Keratinocyte (primary cell): Measurements from ENCODE around the gene EEF1G. TPM values are rescaled to one million over a fixed set of nuclear protein-coding genes. Genes with fewer than 3 reads are reported as not detected.
A peak's percentile ranks its signal among the peaks of the same experiment; 100 is the strongest.

Experiments used
- DNase-seq: peaks from one replicate; pipeline ENCODE4 v3.0.0-alpha.2; 2011; ENCODE audit warnings: low read depth, missing footprints, low spot score
- FAIRE-seq: peaks from 2 replicates; lab custom pipeline; 2011; peaks lifted over from hg19 to GRCh38; lab: Jason Lieb, UNC
- H2AFZ ChIP-seq: 2 replicates; pipeline ENCODE4 v1.6.0; 2012; ENCODE audit warnings: low read length, control low read depth, inconsistent platforms; ENCODE audit not compliant: control insufficient read depth
- H3K27ac ChIP-seq: 2 replicates; pipeline ENCODE4 v1.5.1; 2011; ENCODE audit warnings: low read length; ENCODE audit not compliant: control insufficient read depth, insufficient read depth
- H3K27me3 ChIP-seq: 3 replicates; pipeline ENCODE4 v1.6.0; 2011; ENCODE audit warnings: low read length; ENCODE audit not compliant: control insufficient read depth, insufficient read depth; ENCODE audit errors: extremely low read depth
- H3K36me3 ChIP-seq, 2 experiments: 2 replicates in 1 of 2; 3 replicates in 1 of 2; pipeline ENCODE4 v1.5.1; 2011; ENCODE audit warnings: low read length in 2 of 2, mild to moderate bottlenecking in 1 of 2; ENCODE audit not compliant: control insufficient read depth in 2 of 2, insufficient read depth in 2 of 2; ENCODE audit errors: extremely low read depth in 1 of 2
- H3K4me1 ChIP-seq: 3 replicates; pipeline ENCODE4 v1.5.1; 2011; ENCODE audit warnings: low read length; ENCODE audit not compliant: control insufficient read depth, insufficient read depth; ENCODE audit errors: extremely low read depth
- H3K4me2 ChIP-seq: 3 replicates; pipeline ENCODE4 v1.6.0; 2011; ENCODE audit warnings: low read depth, low read length; ENCODE audit not compliant: control insufficient read depth, insufficient read depth; ENCODE audit errors: extremely low read depth
- H3K4me3 ChIP-seq, 3 experiments: fragments of 200-600 bp in 1 of 3; sonication (generic) in 1 of 3; 2 replicates in 2 of 3; 3 replicates in 1 of 3; pipeline ENCODE4 v1.5.1; 2011 to 2016; ENCODE audit warnings: low read length in 3 of 3, mild to moderate bottlenecking in 3 of 3, control low read depth in 2 of 3, inconsistent platforms in 1 of 3, low read depth in 1 of 3, mixed read lengths in 1 of 3, mixed run types in 1 of 3, moderate library complexity in 1 of 3; ENCODE audit not compliant: control insufficient read depth in 2 of 3, insufficient read depth in 2 of 3; ENCODE audit errors: extremely low read depth in 1 of 3
- H3K79me2 ChIP-seq: 2 replicates; pipeline ENCODE4 v1.6.0; 2012; ENCODE audit warnings: low read length; ENCODE audit not compliant: control insufficient read depth, insufficient read depth
- H3K9ac ChIP-seq: 3 replicates; pipeline ENCODE4 v1.6.0; 2011; ENCODE audit warnings: low read length; ENCODE audit not compliant: control insufficient read depth, insufficient read depth; ENCODE audit errors: extremely low read depth
- H3K9me1 ChIP-seq: 3 replicates; pipeline ENCODE4 v1.6.0; 2011; ENCODE audit warnings: low read length; ENCODE audit not compliant: control insufficient read depth, insufficient read depth; ENCODE audit errors: extremely low read depth
- H3K9me3 ChIP-seq: 2 replicates; pipeline ENCODE4 v1.5.1; 2012; ENCODE audit warnings: low read depth, low read length; ENCODE audit not compliant: control insufficient read depth
- H4K20me1 ChIP-seq: 3 replicates; pipeline ENCODE4 v1.6.0; 2011; ENCODE audit warnings: low read length; ENCODE audit not compliant: control insufficient read depth, insufficient read depth; ENCODE audit errors: extremely low read depth
- EZH2 ChIP-seq: IDR thresholded peaks from one replicate; pipeline ENCODE4 v1.6.1; 2012; ENCODE audit warnings: inconsistent platforms, mild to moderate bottlenecking, low read length, moderate library complexity
- dilution Hi-C: fragments of 300-500 bp; cut with MboI; formaldehyde crosslinking; loops from one replicate; pipeline ENCODE4 v1.7.0; 2020; ENCODE audit warnings: low sequenced_read_pairs; ENCODE audit not compliant: extremely low pct_ligation_motif_present
- polyA plus RNA-seq, 5 experiments: library from polyadenylated mRNA; depleted of rRNA in 3 of 5; stranded (reverse) in 3 of 5; stranded (forward) in 1 of 5; unstranded in 1 of 5; fragments of >200 nt; gene quantifications; 1 replicate in 1 of 5; 2 replicates in 3 of 5; 3 replicates in 1 of 5; pipeline versions ENCODE4 v1.2.1 to v1.2.3, GENCODE V29; 2011 to 2012; ENCODE audit warnings: missing spikeins in 2 of 5, low read depth in 1 of 5, low replicate concordance in 1 of 5
- TF ChIP-seq, protein P1 (sequence below), 3 experiments: IDR thresholded peaks in 1 of 3; conservative IDR thresholded peaks in 1 of 3; optimal IDR thresholded peaks in 1 of 3; 2 replicates in 2 of 3; 3 replicates in 1 of 3; pipeline versions ENCODE3 to v1.5.1; 2011; ENCODE audit warnings: low read length in 3 of 3, mild to moderate bottlenecking in 3 of 3, moderate library complexity in 2 of 3, control low read depth in 1 of 3, inconsistent platforms in 1 of 3; ENCODE audit not compliant: insufficient read depth in 2 of 3; ENCODE audit errors: extremely low read depth in 1 of 3

Gene EEF1G
- polyA plus RNA-seq, 1 donor (not counting 4 experiments of a cell fraction or from before 2014, with no cell fraction given) = 1,735 TPM

DNA sequence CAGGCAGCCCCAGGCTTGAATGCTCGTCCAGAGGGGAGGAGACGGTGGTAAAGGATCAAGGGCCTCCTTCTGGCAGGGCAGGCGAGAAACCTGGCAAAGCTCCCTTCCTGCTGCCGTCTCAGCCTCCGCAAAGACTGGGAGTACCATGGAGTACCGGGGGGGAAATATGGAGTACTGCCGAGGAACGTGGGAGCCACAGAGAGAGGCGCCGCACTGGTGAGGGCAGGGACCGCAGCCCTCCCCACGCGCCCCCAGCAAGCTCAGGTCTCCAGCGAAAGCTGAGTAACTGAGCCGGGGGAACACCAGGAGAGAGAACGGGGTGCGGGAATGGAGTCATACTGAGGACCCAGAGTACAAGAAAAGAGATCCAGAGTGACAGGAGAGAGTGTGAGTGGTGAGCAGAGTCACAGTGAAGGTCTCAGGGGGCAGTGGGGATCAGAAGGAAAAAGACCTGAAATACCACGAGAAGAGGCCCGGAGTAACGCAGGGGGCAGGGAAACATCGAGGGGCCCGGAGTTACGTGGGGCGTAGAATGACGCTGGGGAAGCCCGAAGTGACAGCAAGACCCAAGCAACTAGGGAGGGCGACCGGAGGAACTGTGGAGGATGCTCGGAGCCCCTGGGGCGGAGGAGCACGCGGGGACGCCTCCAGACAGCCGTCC is 38.1 kb upstream of the EEF1G start:
- Histone ChIP-seq H3K9ac (peak overlapping the region; percentile 78), H2AFZ (peak overlapping the region; percentile 87), H3K4me3 (peak overlapping the region; percentile 60 to 85 (median 75)), H3K36me3 (peaks cover 12 to 20% of the 10 kb centered on the region in 2 experiments), H3K79me2 (no peaks in the 10 kb centered on the region), H3K4me2 (peak overlapping the region; percentile 78), H3K27ac (peak overlapping the region; percentile 48), H3K4me1 (peaks cover 20% of the 10 kb centered on the region), H3K9me1 (no peaks in the 10 kb centered on the region), H4K20me1 (no peaks in the 10 kb centered on the region), H3K9me3 (no peaks in the 10 kb centered on the region), H3K27me3 (no peaks in the 10 kb centered on the region)
- dilution Hi-C loops = no loop called here
- TF ChIP-seq, protein P1, sequence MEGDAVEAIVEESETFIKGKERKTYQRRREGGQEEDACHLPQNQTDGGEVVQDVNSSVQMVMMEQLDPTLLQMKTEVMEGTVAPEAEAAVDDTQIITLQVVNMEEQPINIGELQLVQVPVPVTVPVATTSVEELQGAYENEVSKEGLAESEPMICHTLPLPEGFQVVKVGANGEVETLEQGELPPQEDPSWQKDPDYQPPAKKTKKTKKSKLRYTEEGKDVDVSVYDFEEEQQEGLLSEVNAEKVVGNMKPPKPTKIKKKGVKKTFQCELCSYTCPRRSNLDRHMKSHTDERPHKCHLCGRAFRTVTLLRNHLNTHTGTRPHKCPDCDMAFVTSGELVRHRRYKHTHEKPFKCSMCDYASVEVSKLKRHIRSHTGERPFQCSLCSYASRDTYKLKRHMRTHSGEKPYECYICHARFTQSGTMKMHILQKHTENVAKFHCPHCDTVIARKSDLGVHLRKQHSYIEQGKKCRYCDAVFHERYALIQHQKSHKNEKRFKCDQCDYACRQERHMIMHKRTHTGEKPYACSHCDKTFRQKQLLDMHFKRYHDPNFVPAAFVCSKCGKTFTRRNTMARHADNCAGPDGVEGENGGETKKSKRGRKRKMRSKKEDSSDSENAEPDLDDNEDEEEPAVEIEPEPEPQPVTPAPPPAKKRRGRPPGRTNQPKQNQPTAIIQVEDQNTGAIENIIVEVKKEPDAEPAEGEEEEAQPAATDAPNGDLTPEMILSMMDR (optimal IDR thresholded peaks at IDR 0.05 in 1 of 3, IDR thresholded peaks at IDR 0.05 in 1 of 3, conservative IDR thresholded peaks at IDR 0.05 in 1 of 3; ENCODE audit: extremely low read depth in 1 of 3, insufficient read depth in 2 of 3, low read length in 3 of 3) = no peak
- TF ChIP-seq EZH2 = no peak
- no peak for DNase-seq
- no peak for FAIRE-seq

DNA sequence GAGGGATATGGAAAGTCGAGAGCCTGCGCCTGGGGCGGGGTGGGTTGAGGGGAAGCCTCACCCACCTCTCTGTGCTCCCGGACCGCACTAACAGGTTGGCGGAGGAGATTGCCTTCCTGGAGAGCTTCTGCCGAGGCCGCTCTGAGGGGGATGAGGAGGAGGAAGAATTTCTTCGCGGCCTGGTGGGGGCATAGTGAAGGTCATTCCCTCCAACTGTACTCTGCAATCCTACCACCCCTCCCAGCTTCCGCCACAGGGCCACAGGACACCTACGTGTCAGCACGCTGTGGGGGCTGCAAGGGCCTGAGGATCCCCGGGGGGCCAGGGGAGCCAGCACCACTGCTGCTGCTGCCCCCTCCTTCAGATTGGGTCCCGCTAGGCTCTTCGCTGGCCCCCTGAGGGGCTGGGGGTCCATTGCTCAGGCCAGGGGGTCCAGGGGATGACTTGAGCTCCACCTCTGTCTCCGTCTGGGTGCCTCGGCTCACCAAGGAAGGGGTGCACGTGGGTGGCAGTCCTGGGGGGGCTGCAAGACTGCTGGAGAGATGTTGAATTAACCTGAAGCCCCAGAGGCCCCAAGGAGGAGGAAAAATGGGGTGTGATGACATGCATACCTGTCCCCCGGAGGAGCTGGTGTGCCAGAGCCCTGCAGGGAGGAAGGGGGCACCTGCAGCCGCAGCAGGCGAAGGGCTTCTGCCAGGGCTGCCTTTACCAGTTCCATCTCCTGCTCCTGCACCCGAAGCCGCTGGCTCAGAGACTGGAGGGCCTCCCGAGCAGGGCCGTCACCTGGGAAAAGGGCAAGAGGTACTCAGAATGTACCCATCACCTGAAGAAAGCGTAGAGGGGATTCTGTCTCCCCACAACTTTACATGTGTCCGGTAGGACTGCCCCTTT is 37.4 kb upstream of the EEF1G start:
- H4K20me1 ChIP-seq = no peaks in the 10 kb centered on the region
- H3K4me3 ChIP-seq = peak overlapping the region; percentile 60 to 85 (median 75)
- peak overlapping the region; percentile 87 for H2AFZ ChIP-seq
- no peaks in the 10 kb centered on the region for H3K27me3 ChIP-seq
- no peaks in the 10 kb centered on the region for H3K9me3 ChIP-seq
- peak overlapping the region; percentile 78 for H3K9ac ChIP-seq
- peaks cover 20% of the 10 kb centered on the region for H3K4me1 ChIP-seq
- TF ChIP-seq EZH2 = no peak
- TF ChIP-seq, protein P1 (optimal IDR thresholded peaks at IDR 0.05 in 1 of 3, IDR thresholded peaks at IDR 0.05 in 1 of 3, conservative IDR thresholded peaks at IDR 0.05 in 1 of 3; ENCODE audit: extremely low read depth in 1 of 3, insufficient read depth in 2 of 3, low read length in 3 of 3) = no peak
- FAIRE-seq (no peak), DNase-seq (no peak)
- peak overlapping the region; percentile 48 for H3K27ac ChIP-seq
- peak overlapping the region; percentile 78 for H3K4me2 ChIP-seq
- no peaks in the 10 kb centered on the region for H3K79me2 ChIP-seq
- no peaks in the 10 kb centered on the region for H3K9me1 ChIP-seq
- H3K36me3 ChIP-seq = peaks cover 10 to 14% of the 10 kb centered on the region in 2 experiments
- dilution Hi-C loops = no loop called here
